ENCODE measurements around the gene VASN.

- TF ChIP-seq, protein P1, sequence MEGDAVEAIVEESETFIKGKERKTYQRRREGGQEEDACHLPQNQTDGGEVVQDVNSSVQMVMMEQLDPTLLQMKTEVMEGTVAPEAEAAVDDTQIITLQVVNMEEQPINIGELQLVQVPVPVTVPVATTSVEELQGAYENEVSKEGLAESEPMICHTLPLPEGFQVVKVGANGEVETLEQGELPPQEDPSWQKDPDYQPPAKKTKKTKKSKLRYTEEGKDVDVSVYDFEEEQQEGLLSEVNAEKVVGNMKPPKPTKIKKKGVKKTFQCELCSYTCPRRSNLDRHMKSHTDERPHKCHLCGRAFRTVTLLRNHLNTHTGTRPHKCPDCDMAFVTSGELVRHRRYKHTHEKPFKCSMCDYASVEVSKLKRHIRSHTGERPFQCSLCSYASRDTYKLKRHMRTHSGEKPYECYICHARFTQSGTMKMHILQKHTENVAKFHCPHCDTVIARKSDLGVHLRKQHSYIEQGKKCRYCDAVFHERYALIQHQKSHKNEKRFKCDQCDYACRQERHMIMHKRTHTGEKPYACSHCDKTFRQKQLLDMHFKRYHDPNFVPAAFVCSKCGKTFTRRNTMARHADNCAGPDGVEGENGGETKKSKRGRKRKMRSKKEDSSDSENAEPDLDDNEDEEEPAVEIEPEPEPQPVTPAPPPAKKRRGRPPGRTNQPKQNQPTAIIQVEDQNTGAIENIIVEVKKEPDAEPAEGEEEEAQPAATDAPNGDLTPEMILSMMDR (IDR thresholded peaks at IDR 0.05; ENCODE audit: low read length) = peak; percentile 91
- no peak for TF ChIP-seq EZH2 (IDR thresholded peaks at IDR 0.05; ENCODE audit: borderline replicate concordance, low read length)
These were observed 12.7 kb upstream of the VASN start for GRCh38 chr16:4358831-4359561.
